SH-SY5Y (cell line): ENCODE data around the gene JAK3.

Experiments used
- GATA2 ChIP-seq: IDR thresholded peaks from 2 replicates; pipeline ENCODE4 v1.6.1; 2011; ENCODE audit warnings: mild to moderate bottlenecking, low read depth, low read length
- GATA3 ChIP-seq: IDR thresholded peaks from 2 replicates; pipeline ENCODE4 v1.6.1; 2011; ENCODE audit warnings: low read depth, mild to moderate bottlenecking, low read length, moderate library complexity

The JAK3 gene

GRCh38 chr19:17859533-17860330 is 11.9 kb upstream of the JAK3 start, which contains the start of gene RPL18A:
RPL18A (plus strand) TSS chr19:17859910; CDS start chr19:17859957, 47 bp downstream.
- no peak for TF ChIP-seq GATA2
- no peak for TF ChIP-seq GATA3

- no peak for TF ChIP-seq GATA3
- no peak for TF ChIP-seq GATA2
Observed at GRCh38 chr19:17855280-17856152, 7.7 kb upstream of the JAK3 start.

- TF ChIP-seq GATA2 (no peak), GATA3 (no peak)
Observed at GRCh38 chr19:17854061-17854460, 6.3 kb upstream of the JAK3 start.

- TF ChIP-seq GATA3 (no peak), GATA2 (no peak)
Observed at GRCh38 chr19:17848595-17849292, 962 bp upstream of the JAK3 start.

- TF ChIP-seq GATA2 = no peak
- no peak for TF ChIP-seq GATA3
Observed at GRCh38 chr19:17846146-17846545, 1.6 kb downstream of the JAK3 start.

- TF ChIP-seq GATA3 (no peak), GATA2 (no peak)
Observed at GRCh38 chr19:17843908-17844490, 3.8 kb downstream of the JAK3 start.

- TF ChIP-seq GATA2 (no peak), GATA3 (no peak)
Observed at GRCh38 chr19:17843292-17843827, 4.4 kb downstream of the JAK3 start.

- TF ChIP-seq GATA3 (no peak), GATA2 (no peak)
Observed at GRCh38 chr19:17842663-17843291, 5.0 kb downstream of the JAK3 start.

GRCh38 chr19:17841810-17842662 is 5.7 kb downstream of the JAK3 start:
- TF ChIP-seq GATA3 = no peak
- TF ChIP-seq GATA2 = no peak

GRCh38 chr19:17841371-17841809 is 6.4 kb downstream of the JAK3 start:
- no peak for TF ChIP-seq GATA2
- TF ChIP-seq GATA3 = no peak

GRCh38 chr19:17840019-17840418 is 7.8 kb downstream of the JAK3 start:
- TF ChIP-seq GATA3 = no peak

GRCh38 chr19:17837972-17838371 is 9.8 kb downstream of the JAK3 start:
- TF ChIP-seq GATA3 (no peak), GATA2 (no peak)
